Ishikawa (cell line): ENCODE results near the gene FAM222A.

Experiments
- CEBPB ChIP-seq: IDR thresholded peaks from 2 replicates; pipeline ENCODE4 v1.6.1; 2012
- CREB1 ChIP-seq: IDR thresholded peaks from 2 replicates; pipeline ENCODE4 v1.6.1; 2012; ENCODE audit warnings: low read depth
- EGR1 ChIP-seq: IDR thresholded peaks from 2 replicates; pipeline ENCODE4 v1.6.1; 2012
- EP300 ChIP-seq: IDR thresholded peaks from 2 replicates; pipeline ENCODE4 v1.6.1; 2012; ENCODE audit warnings: borderline replicate concordance
- FOXM1 ChIP-seq: IDR thresholded peaks from 2 replicates; pipeline ENCODE4 v1.6.1; 2012; ENCODE audit warnings: low read depth, borderline replicate concordance
- MAX ChIP-seq: IDR thresholded peaks from 2 replicates; pipeline ENCODE4 v1.6.1; 2012
- NFIC ChIP-seq: IDR thresholded peaks from 2 replicates; pipeline ENCODE4 v1.6.1; 2012
- RAD21 ChIP-seq: IDR thresholded peaks from 2 replicates; pipeline ENCODE4 v1.6.1; 2012; ENCODE audit warnings: low read depth
- TAF1 ChIP-seq: IDR thresholded peaks from 2 replicates; pipeline ENCODE4 v1.6.1; 2012; ENCODE audit warnings: low read depth, mild to moderate bottlenecking
- TCF12 ChIP-seq: IDR thresholded peaks from 2 replicates; pipeline ENCODE4 v1.6.1; 2012; ENCODE audit warnings: low read depth
- TEAD4 ChIP-seq: IDR thresholded peaks from 2 replicates; pipeline ENCODE4 v1.6.1; 2012
- USF1 ChIP-seq: IDR thresholded peaks from 2 replicates; pipeline ENCODE4 v1.6.1; 2012
- YY1 ChIP-seq: IDR thresholded peaks from 2 replicates; pipeline ENCODE4 v1.6.1; 2012; ENCODE audit warnings: low read depth
- ZBTB7A ChIP-seq: IDR thresholded peaks from 2 replicates; pipeline ENCODE4 v1.6.1; 2012; ENCODE audit warnings: low read depth
- TF ChIP-seq, protein P1 (sequence below): IDR thresholded peaks from 2 replicates; pipeline ENCODE4 v1.6.1; 2012; ENCODE audit warnings: low read depth, mild to moderate bottlenecking

The FAM222A gene

GRCh38 chr12:109743076-109743910 is 29.7 kb downstream of the FAM222A start:
- TF ChIP-seq FOXM1: no peak
- TF ChIP-seq NFIC: no peak
- TF ChIP-seq CREB1: no peak
- no peak for TF ChIP-seq USF1
- TF ChIP-seq TEAD4: no peak
- no peak for TF ChIP-seq RAD21
- TF ChIP-seq TAF1: no peak
- TF ChIP-seq ZBTB7A: no peak

DNA sequence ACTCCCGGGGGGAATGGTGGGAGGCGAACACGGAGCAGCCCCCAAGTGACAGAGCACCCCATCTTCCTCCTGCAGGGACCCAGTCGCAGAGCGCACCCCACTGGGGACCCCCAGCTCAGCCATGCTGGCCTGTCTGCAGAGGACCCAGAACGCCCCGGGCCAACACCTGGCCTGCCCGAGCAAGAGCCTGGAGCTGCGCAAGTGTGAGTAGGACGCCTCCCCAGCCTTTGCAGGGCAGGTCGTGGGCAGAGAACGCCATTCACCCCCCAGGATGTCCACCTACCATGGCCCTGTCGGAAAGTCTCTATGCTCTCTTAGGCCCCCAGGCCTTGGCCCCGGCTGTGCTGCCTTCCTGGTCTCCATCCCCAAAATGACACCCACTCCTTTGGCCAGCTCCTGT is 30.4 kb downstream of the FAM222A start:
- TF ChIP-seq USF1 (no peak), CEBPB (no peak), ZBTB7A (no peak), EP300 (no peak), TEAD4 (no peak), YY1 (no peak), FOXM1 (no peak)
- TF ChIP-seq, protein P1, sequence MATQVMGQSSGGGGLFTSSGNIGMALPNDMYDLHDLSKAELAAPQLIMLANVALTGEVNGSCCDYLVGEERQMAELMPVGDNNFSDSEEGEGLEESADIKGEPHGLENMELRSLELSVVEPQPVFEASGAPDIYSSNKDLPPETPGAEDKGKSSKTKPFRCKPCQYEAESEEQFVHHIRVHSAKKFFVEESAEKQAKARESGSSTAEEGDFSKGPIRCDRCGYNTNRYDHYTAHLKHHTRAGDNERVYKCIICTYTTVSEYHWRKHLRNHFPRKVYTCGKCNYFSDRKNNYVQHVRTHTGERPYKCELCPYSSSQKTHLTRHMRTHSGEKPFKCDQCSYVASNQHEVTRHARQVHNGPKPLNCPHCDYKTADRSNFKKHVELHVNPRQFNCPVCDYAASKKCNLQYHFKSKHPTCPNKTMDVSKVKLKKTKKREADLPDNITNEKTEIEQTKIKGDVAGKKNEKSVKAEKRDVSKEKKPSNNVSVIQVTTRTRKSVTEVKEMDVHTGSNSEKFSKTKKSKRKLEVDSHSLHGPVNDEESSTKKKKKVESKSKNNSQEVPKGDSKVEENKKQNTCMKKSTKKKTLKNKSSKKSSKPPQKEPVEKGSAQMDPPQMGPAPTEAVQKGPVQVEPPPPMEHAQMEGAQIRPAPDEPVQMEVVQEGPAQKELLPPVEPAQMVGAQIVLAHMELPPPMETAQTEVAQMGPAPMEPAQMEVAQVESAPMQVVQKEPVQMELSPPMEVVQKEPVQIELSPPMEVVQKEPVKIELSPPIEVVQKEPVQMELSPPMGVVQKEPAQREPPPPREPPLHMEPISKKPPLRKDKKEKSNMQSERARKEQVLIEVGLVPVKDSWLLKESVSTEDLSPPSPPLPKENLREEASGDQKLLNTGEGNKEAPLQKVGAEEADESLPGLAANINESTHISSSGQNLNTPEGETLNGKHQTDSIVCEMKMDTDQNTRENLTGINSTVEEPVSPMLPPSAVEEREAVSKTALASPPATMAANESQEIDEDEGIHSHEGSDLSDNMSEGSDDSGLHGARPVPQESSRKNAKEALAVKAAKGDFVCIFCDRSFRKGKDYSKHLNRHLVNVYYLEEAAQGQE: no peak

- TF ChIP-seq CREB1: no peak
- TF ChIP-seq TEAD4: no peak
- no peak for TF ChIP-seq CEBPB
- TF ChIP-seq FOXM1: no peak
- TF ChIP-seq ZBTB7A: no peak
- TF ChIP-seq RAD21: no peak
- TF ChIP-seq, protein P1: no peak
- TF ChIP-seq TCF12: no peak
- no peak for TF ChIP-seq EP300
- TF ChIP-seq TAF1: no peak
- no peak for TF ChIP-seq NFIC
- no peak for TF ChIP-seq YY1
- TF ChIP-seq MAX: no peak
- no peak for TF ChIP-seq USF1
- TF ChIP-seq EGR1: no peak
Measured at GRCh38 chr12:109744986-109745942, 31.6 kb downstream of the FAM222A start.

GRCh38 chr12:109752117-109753053 is 38.8 kb downstream of the FAM222A start:
- TF ChIP-seq TEAD4 (no peak), MAX (no peak)

GRCh38 chr12:109753054-109753401 is 39.4 kb downstream of the FAM222A start:
- TF ChIP-seq MAX (no peak), NFIC (no peak)
